HepG2 (cell line): ENCODE results near the gene IPO5. TPM values are rescaled to one million over a fixed set of nuclear protein-coding genes. Genes with fewer than 3 reads are reported as not detected.
A peak's percentile ranks its signal among the peaks of the same experiment; 100 is the strongest.

Source experiments
- ATAC-seq: fragments of 200-7000 bp; cut with Tn5 transposase; 3 replicates; pipeline ENCODE4 v1.9.1; 2020; ENCODE audit warnings: mild to moderate bottlenecking, moderate library complexity
- BruUV-seq: library from RNA; stranded (reverse); fragments of 400-500 nt; replicated peaks from 2 replicates; lab custom pipeline; 2021; lab: Mats Ljungman, UMichigan
- CTCF ChIA-PET: fragments of 300-600 bp; formaldehyde crosslinking; extraction: SDS; loops from one replicate; lab custom pipeline; 2021; ENCODE audit warnings: low total read pairs, inconsistent platforms, low intra/inter-chr PET ratio; lab: Yijun Ruan, JAX
- POLR2A ChIA-PET: fragments of 350-600 bp; sonication (Branson Sonifier 250); formaldehyde crosslinking; loops from one replicate; lab custom pipeline; 2020; ENCODE audit warnings: antibody characterized with exemption, inconsistent platforms; lab: Yijun Ruan, JAX
- DNase-seq: peaks from one replicate; pipeline ENCODE4 v3.0.0-alpha.2; 2015; ENCODE audit warnings: low spot score
- FAIRE-seq: peaks from 3 replicates; lab custom pipeline; 2011; peaks lifted over from hg19 to GRCh38; lab: Jason Lieb, UNC
- H2AFZ ChIP-seq: one replicate; pipeline ENCODE4 v1.6.1; 2011; ENCODE audit warnings: low read length, inconsistent platforms
- H3K27ac ChIP-seq: fragments of 300-600 bp; 3 replicates; pipeline ENCODE4 v1.8.0; 2011; ENCODE audit warnings: mixed run types, mild to moderate bottlenecking, mixed read lengths, low read length, inconsistent platforms; ENCODE audit not compliant: insufficient read depth; ENCODE audit errors: extremely low read length
- H3K27me3 ChIP-seq, 2 experiments: fragments of 200-600 bp in 1 of 2; 2 replicates in 1 of 2; 3 replicates in 1 of 2; pipeline versions ENCODE4 v1.6.0 to v1.8.0; 2011; ENCODE audit warnings: low read length in 2 of 2, mild to moderate bottlenecking in 2 of 2, moderate library complexity in 2 of 2, inconsistent platforms in 1 of 2; ENCODE audit not compliant: insufficient read depth in 2 of 2, control insufficient read depth in 1 of 2
- H3K36me3 ChIP-seq, 2 experiments: fragments of 200-600 bp in 1 of 2; replicated peaks in 1 of 2; 2 replicates in 1 of 2; 3 replicates in 1 of 2; pipeline versions ENCODE4 v1.5.1 to v1.8.0; 2011; ENCODE audit warnings: low read length in 2 of 2, inconsistent platforms in 1 of 2; ENCODE audit not compliant: insufficient read depth in 2 of 2, control insufficient read depth in 1 of 2
- H3K4me1 ChIP-seq: 2 replicates; pipeline ENCODE4 v1.5.1; 2012; ENCODE audit warnings: low read length, inconsistent platforms; ENCODE audit not compliant: insufficient read depth
- H3K4me2 ChIP-seq: 2 replicates; pipeline ENCODE4 v1.6.0; 2011; ENCODE audit warnings: low read depth, low read length, inconsistent platforms
- H3K4me3 ChIP-seq, 3 experiments: fragments of 200-600 bp in 1 of 3; sonication (generic), shearing (Covaris generic) in 1 of 3; replicated peaks in 1 of 3; 2 replicates each; pipeline ENCODE4 v1.5.1; 2011 to 2016; ENCODE audit warnings: low read length in 3 of 3, inconsistent platforms in 2 of 3, low read depth in 2 of 3, mild to moderate bottlenecking in 2 of 3, control low read depth in 1 of 3, mixed read lengths in 1 of 3; ENCODE audit not compliant: insufficient read depth in 1 of 3
- H3K79me2 ChIP-seq: one replicate; pipeline ENCODE4 v1.6.1; 2011; ENCODE audit warnings: low read length, inconsistent platforms; ENCODE audit not compliant: insufficient read depth
- H3K9ac ChIP-seq: 2 replicates; pipeline ENCODE4 v1.6.0; 2011; ENCODE audit warnings: mild to moderate bottlenecking, low read depth, low read length, inconsistent platforms; ENCODE audit not compliant: insufficient read depth
- H3K9me3 ChIP-seq: 2 replicates; pipeline ENCODE4 v1.5.1; 2012; ENCODE audit warnings: mild to moderate bottlenecking, low read length
- H4K20me1 ChIP-seq: 2 replicates; pipeline ENCODE4 v1.6.0; 2011; ENCODE audit warnings: inconsistent platforms, mild to moderate bottlenecking, low read length, moderate library complexity; ENCODE audit not compliant: insufficient read depth
- CHD2 ChIP-seq: IDR thresholded peaks from 2 replicates; pipeline ENCODE4 v1.6.1; 2011; ENCODE audit warnings: low read depth, low read length, improper control_type of control experiment
- ZBTB14 ChIP-seq: sonication (generic); formaldehyde crosslinking; IDR thresholded peaks from 2 replicates; pipeline ENCODE4 v1.4.0; 2020; ENCODE audit warnings: missing genetic modification reagents
- ZNF142 ChIP-seq: sonication (generic); formaldehyde crosslinking; IDR thresholded peaks from 2 replicates; pipeline ENCODE4 v1.4.0; 2020; ENCODE audit warnings: missing genetic modification reagents
- ZNF329 ChIP-seq: sonication (generic); formaldehyde crosslinking; IDR thresholded peaks from 2 replicates; pipeline ENCODE4 v1.9.0; 2021; ENCODE audit warnings: low read depth, mild to moderate bottlenecking, missing genetic modification reagents
- ZNF564 ChIP-seq: sonication (generic); formaldehyde crosslinking; IDR thresholded peaks from 2 replicates; pipeline ENCODE4 v1.8.1; 2023; ENCODE audit warnings: mild to moderate bottlenecking, missing genetic modification reagents
- WGBS: methylation state at CpG from one replicate; pipeline ENCODE4 v1.1.6; 2017; ENCODE audit warnings: low lambda C conversion rate; 5-methylcytosine and 5-hydroxymethylcytosine counted together
- in situ Hi-C: cut with HindIII; loops from 2 replicates; pipeline ENCODE4 v1.10.0; 2017; ENCODE audit warnings: low pct_unique_long_range_greater_than_20kb; ENCODE audit not compliant: extremely low pct_ligation_motif_present
- intact Hi-C: fragments of 100-400 bp; cut with micrococcal nuclease; formaldehyde crosslinking; loops from one replicate; pipeline ENCODE4 v1.10.0; 2022; ENCODE audit not compliant: unreplicated experiment
- polyA plus RNA-seq, 8 experiments: library from polyadenylated mRNA; depleted of rRNA in 3 of 8; stranded (reverse) in 7 of 8; unstranded in 1 of 8; fragments of >200 nt; fragmentation: Illumina TruSeq in 4 of 8; extraction: Trizol in 4 of 8; gene quantifications; 2 replicates each; pipeline versions ENCODE4 v1.2.1 to v1.2.3, GENCODE V29; 2011 to 2016; ENCODE audit warnings: low read depth in 4 of 8, missing spikeins in 1 of 8, mixed read lengths in 1 of 8; ENCODE audit not compliant: insufficient read depth in 1 of 8
- total RNA-seq, 5 experiments: library from RNA; depleted of rRNA; stranded (reverse); fragments of >200 nt; fragmentation: Illumina TruSeq; extraction: Trizol; gene quantifications; 2 replicates each; pipeline ENCODE4 v1.2.3, GENCODE V29; 2016; ENCODE audit warnings: low read depth in 1 of 5

IPO5 gene
- total and polyA plus RNA-seq, 2 of the 13 experiments (the other 11 are each of a cell fraction or from before 2014, with no cell fraction given) = 155 to 242 TPM

GRCh38 chr13:97976610-97977521 is 23.4 kb downstream of the IPO5 start (continued):
- TF ChIP-seq ZBTB14 (CRISPR knock-in tag) = peak; percentile 43; the same call in 1 of the 2 replicates
- TF ChIP-seq, all 625 proteins: peak for 46

GRCh38 chr13:97977982-97978381 is 24.5 kb downstream of the IPO5 start:
- Histone ChIP-seq H2AFZ (no peak overlapping the region), H3K79me2 (peaks cover 57% of the 10 kb centered on the region), H3K4me1 (peaks cover 58% of the 10 kb centered on the region), H3K9ac (peak overlapping the region; percentile 92), H4K20me1 (peaks cover 33% of the 10 kb centered on the region), H3K36me3 (peaks cover 0 to 7% of the 10 kb centered on the region in 2 experiments; a peak in 4 of 5 replicates), H3K27me3 (no peaks in the 10 kb centered on the region; a peak in 1 of 5 replicates), H3K27ac (peak overlapping the region; percentile 79), H3K4me3 (peak overlapping the region; percentile 68 to 97 (median 83); a peak in 5 of 6 replicates), H3K4me2 (peak overlapping the region; percentile 78), H3K9me3 (no peaks in the 10 kb centered on the region)
- in situ Hi-C loops (no loop called here), intact Hi-C loops (loop anchor here (5.0 kb wide), 2 partner anchors 121 to 594 kb away; no protein-coding TSS in a partner anchor)
- CTCF ChIA-PET = no interaction called here
- DNase-seq = no peak
- no TSS peak for BruUV-seq
- ATAC-seq = no peak
- 13% methylated on average over 7 of the region's 7 CpGs for WGBS
- no peak for FAIRE-seq
- POLR2A ChIA-PET = no interaction called here
- no peak for TF ChIP-seq ZNF142 (CRISPR knock-in tag)
- TF ChIP-seq CHD2 = no peak
- no peak for TF ChIP-seq ZNF564 (CRISPR knock-in tag)
- no peak for TF ChIP-seq ZNF329 (CRISPR knock-in tag)
